ENCODE results near the gene KRTAP5-2. TPM values are rescaled to one million over a fixed set of nuclear protein-coding genes. Genes with fewer than 3 reads are reported as not detected.

Gene KRTAP5-2
- total and polyA plus RNA-seq, 2 of the 4 experiments (the other 2 are of a cell fraction) = not detected

DNA sequence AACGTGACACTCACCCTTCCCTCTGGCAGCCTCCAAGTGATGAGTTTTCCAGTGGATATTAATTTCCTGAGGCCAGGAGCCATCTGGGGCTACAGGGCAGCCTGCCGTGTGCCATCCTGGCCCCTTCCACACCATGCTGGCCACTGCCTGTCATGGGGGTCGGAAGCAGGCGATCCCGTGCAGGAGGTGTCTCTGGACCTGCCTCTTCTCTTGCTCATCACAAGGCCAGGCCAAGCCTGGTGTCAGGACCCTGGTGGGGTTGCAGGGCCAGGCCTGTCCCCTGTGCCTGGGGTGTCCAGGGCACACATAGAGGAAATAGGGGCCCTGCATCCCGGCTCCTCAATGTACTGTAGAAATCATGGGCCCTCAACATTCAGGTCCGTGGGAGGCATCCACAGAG, 6.6 kb upstream of the KRTAP5-2 start:
- H2BK15ac ChIP-seq (ENCODE audit: low read depth, low read length) = no peak overlapping the region
- no peak overlapping the region for H3K4me2 ChIP-seq (ENCODE audit: low read depth, low read length)
- H2AK5ac ChIP-seq (ENCODE audit: low read depth, low read length) = no peak overlapping the region
- intact Hi-C loops (cut with micrococcal nuclease) (no loop called here), dilution Hi-C loops (cut with HindIII; ENCODE audit: low sequenced_read_pairs, unreplicated experiment) (no loop called here), in situ Hi-C loops (cut with MboI; ENCODE audit: low sequenced_read_pairs) (no loop called here)
- no peaks in the 10 kb centered on the region for H3K79me1 ChIP-seq (ENCODE audit: low read depth in 1 of 2, low read length in 2 of 2)
- ATAC-seq (ENCODE audit: low read depth) = no peak
- H2AFZ ChIP-seq (replicated peaks; ENCODE audit: low read length, poor library complexity) = no peak overlapping the region
- H2AK9ac ChIP-seq (replicated peaks; ENCODE audit: low read depth, low read length, poor library complexity) = no peak overlapping the region
- H4K20me1 ChIP-seq (ENCODE audit: insufficient read depth, low read length) = no peaks in the 10 kb centered on the region
- H3K18ac ChIP-seq (ENCODE audit: low read depth, low read length) = no peak overlapping the region
- H2BK20ac ChIP-seq (ENCODE audit: low read depth, low read length) = no peak overlapping the region
- no peak overlapping the region for H3K14ac ChIP-seq (replicated peaks; ENCODE audit: low read depth, low read length)
- ChIA-PET CTCF (no interaction called here), POLR2A (ENCODE audit: unreplicated experiment) (no interaction called here)
- H4K8ac ChIP-seq (ENCODE audit: low read depth in 2 of 2, low read length in 2 of 2) = no peak overlapping the region
- H4K5ac ChIP-seq (ENCODE audit: low read depth, low read length) = no peak overlapping the region
- BruUV-seq (replicated peaks) = no TSS peak
- H4K91ac ChIP-seq (ENCODE audit: insufficient read depth, low read depth, low read length) = no peak overlapping the region
- no peak for DNase-seq
- no peak overlapping the region for H3K4me3 ChIP-seq (ENCODE audit: insufficient read depth, low read depth, low read length)
- H3K27me3 ChIP-seq (ENCODE audit: control insufficient read depth, insufficient read depth, low read length) = peaks cover 53% of the 10 kb centered on the region
- no peaks in the 10 kb centered on the region for H3K9me1 ChIP-seq (ENCODE audit: insufficient read depth, low read length)
- no peaks in the 10 kb centered on the region for H3K9me3 ChIP-seq (ENCODE audit: control insufficient read depth, insufficient read depth, low read length)
- no peaks in the 10 kb centered on the region for H3K36me3 ChIP-seq (ENCODE audit: control insufficient read depth, insufficient read depth, low read length)
- no peak overlapping the region for H3K23ac ChIP-seq (ENCODE audit: low read depth, low read length)
- TF ChIP-seq RAD21 (IDR thresholded peaks at IDR 0.05; ENCODE audit: low read length) = no peak
- TF ChIP-seq NFE2L2 (IDR thresholded peaks at IDR 0.05; ENCODE audit: low read depth, low read length) = no peak
- no peak for TF ChIP-seq SMC3 (IDR thresholded peaks at IDR 0.05; ENCODE audit: low read depth, low read length)
- TF ChIP-seq FOS (IDR thresholded peaks at IDR 0.05; ENCODE audit: low read depth, low read length) = no peak
- TF ChIP-seq CHD1 (IDR thresholded peaks at IDR 0.05; ENCODE audit: low read depth, low read length) = no peak
- no peak for TF ChIP-seq MXI1 (IDR thresholded peaks at IDR 0.05; ENCODE audit: borderline replicate concordance, low read depth, low read length)
- TF ChIP-seq MAFK (IDR thresholded peaks at IDR 0.05; ENCODE audit: low read depth, low read length) = no peak
- TF ChIP-seq RCOR1 (IDR thresholded peaks at IDR 0.05; ENCODE audit: insufficient replicate concordance, low read length) = no peak
- TF ChIP-seq RFX5 (IDR thresholded peaks at IDR 0.05; ENCODE audit: low read depth, low read length) = no peak
- TF ChIP-seq MAZ (IDR thresholded peaks at IDR 0.05; ENCODE audit: borderline replicate concordance, low read depth, low read length) = no peak
- H2BK120ac ChIP-seq (ENCODE audit: low read depth, low read length) = no peak overlapping the region
- no peak overlapping the region for H2BK5ac ChIP-seq (ENCODE audit: low read depth, low read length, poor library complexity, severe bottlenecking)
- H3K27ac ChIP-seq (ENCODE audit: insufficient read depth, low read length) = no peak overlapping the region
- WGBS, 2 experiments (ENCODE audit: extremely low coverage in 2 of 2, insufficient read length in 1 of 2) = 59% methylated on average over 4 of the region's 7 CpGs; no CpG with 5 or more reads in 1 of the 2 experiments
- no peak overlapping the region for H3K56ac ChIP-seq (ENCODE audit: extremely low read depth, insufficient read depth, low read length)
- no peak overlapping the region for H3K4ac ChIP-seq (ENCODE audit: low read depth, low read length)
- no peak overlapping the region for H3K9ac ChIP-seq (ENCODE audit: low read depth, low read length)
- H3K4me1 ChIP-seq (ENCODE audit: control insufficient read depth, insufficient read depth, low read length) = no peaks in the 10 kb centered on the region
